Ishikawa (cell line): ENCODE measurements around the gene GFI1.

Experiments used
- EGR1 ChIP-seq: IDR thresholded peaks from 2 replicates; pipeline ENCODE4 v1.6.1; 2012
- FOXM1 ChIP-seq: IDR thresholded peaks from 2 replicates; pipeline ENCODE4 v1.6.1; 2012; ENCODE audit warnings: low read depth, borderline replicate concordance
- MAX ChIP-seq: IDR thresholded peaks from 2 replicates; pipeline ENCODE4 v1.6.1; 2012
- NFIC ChIP-seq: IDR thresholded peaks from 2 replicates; pipeline ENCODE4 v1.6.1; 2012
- TAF1 ChIP-seq: IDR thresholded peaks from 2 replicates; pipeline ENCODE4 v1.6.1; 2012; ENCODE audit warnings: low read depth, mild to moderate bottlenecking
- USF1 ChIP-seq: IDR thresholded peaks from 2 replicates; pipeline ENCODE4 v1.6.1; 2012
- ZBTB7A ChIP-seq: IDR thresholded peaks from 2 replicates; pipeline ENCODE4 v1.6.1; 2012; ENCODE audit warnings: low read depth

GFI1 gene

DNA sequence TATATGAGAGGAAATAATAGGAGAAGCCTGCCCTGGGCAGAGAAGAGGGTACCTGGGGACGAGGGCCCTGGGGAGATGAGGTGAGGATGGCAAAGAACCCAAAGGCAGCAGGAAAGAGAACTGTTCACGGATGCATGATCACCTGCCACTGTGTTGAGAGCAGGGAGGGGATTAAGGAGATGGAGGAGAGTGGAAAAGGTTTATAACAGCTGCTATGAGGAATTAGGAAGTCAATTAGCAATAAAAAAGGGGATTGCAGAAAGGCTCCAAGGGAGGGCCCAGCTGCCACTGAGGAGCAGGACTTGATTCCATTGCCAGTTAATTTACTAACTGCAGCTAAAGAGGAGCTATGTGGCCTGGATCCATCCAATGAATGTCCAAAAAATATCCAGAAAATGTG, 61.1 kb downstream of the GFI1 start:
- TF ChIP-seq MAX: no peak
- TF ChIP-seq USF1: no peak
- TF ChIP-seq NFIC: no peak
- no peak for TF ChIP-seq FOXM1
- TF ChIP-seq ZBTB7A: no peak
- no peak for TF ChIP-seq TAF1
- no peak for TF ChIP-seq EGR1
